GM19395 (cell line): ENCODE results near the gene DNAL1.
"Not testable (repeated sequence)": the region's sequence is repeated elsewhere in the genome, so short reads cannot be mapped to it uniquely, and the experiment has no call there.

Experiments used
- ATAC-seq: cut with Tn5 transposase; IDR thresholded peaks from one replicate; pipeline ENCODE4 v1.9.1; 2021; ENCODE audit warnings: mild to moderate bottlenecking, moderate library complexity; ENCODE audit not compliant: unreplicated experiment

DNAL1 gene

GRCh38 chr14:73637830-73638229 lies 7.0 kb upstream of the DNAL1 start:
- ATAC-seq: no peak

- ATAC-seq: no peak
These were observed 3.9 kb upstream of the DNAL1 start for GRCh38 chr14:73640796-73641365.

GRCh38 chr14:73645248-73645610 lies 443 bp downstream of the DNAL1 start:
- no peak for ATAC-seq

- ATAC-seq: no peak
These were observed 6.2 kb downstream of the DNAL1 start for GRCh38 chr14:73651005-73651404.

- no peak for ATAC-seq
These were observed 11.1 kb downstream of the DNAL1 start for GRCh38 chr14:73655851-73656250.

- ATAC-seq: not testable (repeated sequence)
These were observed 14.4 kb downstream of the DNAL1 start for GRCh38 chr14:73659202-73659601.

GRCh38 chr14:73660511-73660910 lies 15.7 kb downstream of the DNAL1 start:
- no peak for ATAC-seq

- no peak for ATAC-seq
These were observed 17.1 kb downstream of the DNAL1 start for GRCh38 chr14:73661872-73662271.

- no peak for ATAC-seq
These were observed 17.7 kb downstream of the DNAL1 start for GRCh38 chr14:73662487-73662943.

- no peak for ATAC-seq
These were observed 18.9 kb downstream of the DNAL1 start for GRCh38 chr14:73663548-73664212.

- ATAC-seq: no peak
These were observed 20.3 kb downstream of the DNAL1 start for GRCh38 chr14:73665130-73665529.

GRCh38 chr14:73666583-73666982 lies 21.8 kb downstream of the DNAL1 start:
- ATAC-seq: no peak

GRCh38 chr14:73667854-73668253 lies 23.1 kb downstream of the DNAL1 start:
- ATAC-seq: no peak

GRCh38 chr14:73674986-73675385 lies 30.2 kb downstream of the DNAL1 start:
- ATAC-seq: no peak

- ATAC-seq: no peak
These were observed 33.9 kb downstream of the DNAL1 start for GRCh38 chr14:73678698-73679097.

GRCh38 chr14:73680821-73681220 lies 36.0 kb downstream of the DNAL1 start:
- no peak for ATAC-seq

- no peak for ATAC-seq
These were observed 39.8 kb downstream of the DNAL1 start for GRCh38 chr14:73684627-73685026.

GRCh38 chr14:73685328-73685727 lies 40.5 kb downstream of the DNAL1 start:
- no peak for ATAC-seq

GRCh38 chr14:73686901-73687300 lies 42.1 kb downstream of the DNAL1 start:
- no peak for ATAC-seq

GRCh38 chr14:73694083-73694482 lies 49.3 kb downstream of the DNAL1 start:
- ATAC-seq: no peak

- no peak for ATAC-seq
These were observed 50.3 kb downstream of the DNAL1 start for GRCh38 chr14:73695082-73695481.

- ATAC-seq: peak; percentile 61
These were observed 51.2 kb downstream of the DNAL1 start for GRCh38 chr14:73695997-73696396.
